Gastrocnemius medialis (tissue), 4 donors: ENCODE results near the gene CXCR2.

Experiments used
- POLR2A ChIP-seq, 2 donors: fragments of 450-650 bp; IDR thresholded peaks; one replicate each; pipeline ENCODE4 v1.6.1; 2017; ENCODE audit warnings: antibody characterized with exemption in 2 of 2, mild to moderate bottlenecking in 2 of 2, moderate library complexity in 2 of 2
- TF ChIP-seq, protein P1 (sequence below), 5 experiments: fragments of 450-650 bp in 3 of 5; fragments of 200-600 bp in 2 of 5; sonication (generic) in 2 of 5; IDR thresholded peaks in 4 of 5; conservative IDR thresholded peaks in 1 of 5; 1 replicate in 4 of 5; 2 replicates in 1 of 5; pipeline ENCODE4 v1.5.1; 2016 to 2019; ENCODE audit warnings: antibody characterized with exemption in 5 of 5, mild to moderate bottlenecking in 3 of 5, moderate library complexity in 3 of 5

DNA sequence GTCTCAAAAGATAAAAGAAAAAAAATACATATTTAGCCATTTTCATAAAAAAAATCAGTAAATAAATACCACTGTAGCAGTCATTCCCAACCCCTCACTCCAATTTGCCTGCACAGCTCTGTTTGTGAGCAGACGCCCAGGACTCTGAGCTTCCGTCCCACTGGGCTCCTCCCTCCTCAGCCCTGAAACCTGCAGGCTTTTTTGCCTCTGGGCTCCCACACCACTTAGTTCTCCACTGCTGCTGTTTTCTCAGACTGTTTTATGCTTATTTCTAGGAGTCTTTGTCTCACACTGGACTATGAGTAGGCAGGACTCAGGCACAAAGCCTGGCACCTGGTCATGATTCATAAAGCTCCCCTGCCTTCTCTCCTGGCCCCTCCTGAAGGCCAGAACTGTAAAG, 47.0 kb downstream of the CXCR2 start:
- TF ChIP-seq, protein P1, sequence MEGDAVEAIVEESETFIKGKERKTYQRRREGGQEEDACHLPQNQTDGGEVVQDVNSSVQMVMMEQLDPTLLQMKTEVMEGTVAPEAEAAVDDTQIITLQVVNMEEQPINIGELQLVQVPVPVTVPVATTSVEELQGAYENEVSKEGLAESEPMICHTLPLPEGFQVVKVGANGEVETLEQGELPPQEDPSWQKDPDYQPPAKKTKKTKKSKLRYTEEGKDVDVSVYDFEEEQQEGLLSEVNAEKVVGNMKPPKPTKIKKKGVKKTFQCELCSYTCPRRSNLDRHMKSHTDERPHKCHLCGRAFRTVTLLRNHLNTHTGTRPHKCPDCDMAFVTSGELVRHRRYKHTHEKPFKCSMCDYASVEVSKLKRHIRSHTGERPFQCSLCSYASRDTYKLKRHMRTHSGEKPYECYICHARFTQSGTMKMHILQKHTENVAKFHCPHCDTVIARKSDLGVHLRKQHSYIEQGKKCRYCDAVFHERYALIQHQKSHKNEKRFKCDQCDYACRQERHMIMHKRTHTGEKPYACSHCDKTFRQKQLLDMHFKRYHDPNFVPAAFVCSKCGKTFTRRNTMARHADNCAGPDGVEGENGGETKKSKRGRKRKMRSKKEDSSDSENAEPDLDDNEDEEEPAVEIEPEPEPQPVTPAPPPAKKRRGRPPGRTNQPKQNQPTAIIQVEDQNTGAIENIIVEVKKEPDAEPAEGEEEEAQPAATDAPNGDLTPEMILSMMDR (IDR thresholded peaks at IDR 0.05 in 4 of 5, conservative IDR thresholded peaks at IDR 0.05 in 1 of 5), result no peak
- no peak for TF ChIP-seq POLR2A (IDR thresholded peaks at IDR 0.05)
